AG09319 (cell line): ENCODE results near the gene HLA-G.

Experiments used
- DNase-seq: peaks from one replicate; pipeline ENCODE4 v3.0.0-alpha.2; 2010; ENCODE audit warnings: low read depth; ENCODE audit errors: extremely low read depth
- CTCF ChIP-seq: IDR thresholded peaks from 2 replicates; pipeline ENCODE4 v1.5.1; 2011; ENCODE audit warnings: low read depth, mild to moderate bottlenecking, inconsistent platforms, low read length, moderate library complexity

HLA-G gene

GRCh38 chr6:29793036-29793356 is 34.6 kb upstream of the HLA-G start:
- DNase-seq = no peak
- no peak for TF ChIP-seq CTCF

GRCh38 chr6:29793796-29794195 is 33.8 kb upstream of the HLA-G start:
- no peak for TF ChIP-seq CTCF
- DNase-seq = no peak

- no peak for TF ChIP-seq CTCF
- DNase-seq = no peak
These were observed 31.6 kb upstream of the HLA-G start for GRCh38 chr6:29796026-29796425.

- no peak for TF ChIP-seq CTCF
- DNase-seq = no peak
These were observed 30.5 kb upstream of the HLA-G start for GRCh38 chr6:29797135-29797534.

GRCh38 chr6:29797966-29798365 is 29.7 kb upstream of the HLA-G start:
- TF ChIP-seq CTCF = no peak
- no peak for DNase-seq

- TF ChIP-seq CTCF = no peak
These were observed 27.4 kb upstream of the HLA-G start for GRCh38 chr6:29800254-29800653.

GRCh38 chr6:29806387-29806786 is 21.2 kb upstream of the HLA-G start:
- DNase-seq = no peak
- no peak for TF ChIP-seq CTCF

More at GRCh38 chr6:29800254-29800653, 27.4 kb upstream of the HLA-G start:
- no peak for DNase-seq
